HL-60 (cell line): Measurements from ENCODE around the gene TMEM63B.
"Not testable (repeated sequence)": the region's sequence is repeated elsewhere in the genome, so short reads cannot be mapped to it uniquely, and the experiment has no call there.

Source experiments
- DNase-seq, 2 experiments: peaks; one replicate each; pipeline ENCODE4 v3.0.0-alpha.2; 2010 to 2020; ENCODE audit warnings: low read depth in 1 of 2, low spot score in 1 of 2
- H3K27ac ChIP-seq: fragments of 250-450 bp; sonication (Bioruptor Pico); replicated peaks from 2 replicates; pipeline ENCODE4 v1.5.1; 2020; ENCODE audit warnings: mild to moderate bottlenecking, moderate library complexity
- H3K27me3 ChIP-seq: fragments of 250-450 bp; sonication (Bioruptor Pico); 2 replicates; pipeline ENCODE4 v1.5.1; 2021; ENCODE audit warnings: mild to moderate bottlenecking, moderate library complexity; ENCODE audit not compliant: insufficient read depth, poor library complexity, severe bottlenecking
- H3K4me3 ChIP-seq: replicated peaks from 2 replicates; pipeline ENCODE4 v1.5.1; 2011; ENCODE audit warnings: mild to moderate bottlenecking, control low read depth, low read length; ENCODE audit not compliant: insufficient read depth
- CTCF ChIP-seq: IDR thresholded peaks from one replicate; pipeline ENCODE4 v1.5.1; 2011; ENCODE audit warnings: low read length, control low read depth, inconsistent platforms; ENCODE audit not compliant: insufficient read depth
- GABPA ChIP-seq: IDR thresholded peaks from 2 replicates; pipeline ENCODE4 v1.6.1; 2012; ENCODE audit warnings: low read depth
- POLR2AphosphoS5 ChIP-seq: IDR thresholded peaks from 2 replicates; pipeline ENCODE4 v1.6.1; 2012; ENCODE audit warnings: low read depth
- REST ChIP-seq: IDR thresholded peaks from 2 replicates; pipeline ENCODE4 v1.6.1; 2012; ENCODE audit warnings: low read depth; ENCODE audit not compliant: insufficient replicate concordance
- SPI1 ChIP-seq: IDR thresholded peaks from 2 replicates; pipeline ENCODE4 v1.6.1; 2012; ENCODE audit warnings: low read depth, mild to moderate bottlenecking, borderline replicate concordance

TMEM63B gene

GRCh38 chr6:44090465-44090864, 36.9 kb upstream of the TMEM63B start:
- Histone ChIP-seq H3K4me3 (no peak overlapping the region), H3K27ac (no peak overlapping the region), H3K27me3 (no peaks in the 10 kb centered on the region)
- no peak for TF ChIP-seq SPI1
- TF ChIP-seq POLR2AphosphoS5, result no peak
- TF ChIP-seq CTCF, result no peak
- no peak for TF ChIP-seq GABPA
- no peak for TF ChIP-seq REST
- no peak for DNase-seq

- H3K4me3 ChIP-seq, H3K27ac ChIP-seq, DNase-seq, H3K27me3 ChIP-seq: not testable (repeated sequence)
Observed at GRCh38 chr6:44091356-44091755, 36.0 kb upstream of the TMEM63B start.

- no peak for TF ChIP-seq REST
- TF ChIP-seq GABPA, result no peak
- TF ChIP-seq SPI1, result no peak
- no peak for TF ChIP-seq POLR2AphosphoS5
- TF ChIP-seq CTCF, result no peak
- Histone ChIP-seq H3K27ac (no peak overlapping the region), H3K27me3 (no peaks in the 10 kb centered on the region), H3K4me3 (no peak overlapping the region)
- DNase-seq, result no peak
Observed at GRCh38 chr6:44091981-44092884, 35.1 kb upstream of the TMEM63B start.

- H3K27ac ChIP-seq, result no peak overlapping the region
- H3K27me3 ChIP-seq, result no peaks in the 10 kb centered on the region
- no peak for TF ChIP-seq CTCF
- TF ChIP-seq SPI1, result no peak
- no peak for TF ChIP-seq POLR2AphosphoS5
- no peak for TF ChIP-seq GABPA
- TF ChIP-seq REST, result no peak
- no peak for DNase-seq
- H3K4me3 ChIP-seq, result no peak overlapping the region
Observed at GRCh38 chr6:44093066-44093465, 34.3 kb upstream of the TMEM63B start.
